Neural progenitor cell (in vitro differentiated cells): ENCODE results near the gene TNIP2.

ENCODE experiments used
- CTCF ChIP-seq: fragments of 200-600 bp; sonication (generic); IDR thresholded peaks from 2 replicates; pipeline ENCODE4 v1.5.1; 2017; ENCODE audit warnings: antibody characterized with exemption, mild to moderate bottlenecking
- EZH2 ChIP-seq: fragments of 200-600 bp; sonication (generic); IDR thresholded peaks from 2 replicates; pipeline ENCODE4 v1.6.1; 2017; ENCODE audit warnings: antibody characterized with exemption, mild to moderate bottlenecking, moderate library complexity

- TF ChIP-seq CTCF, result no peak
- no peak for TF ChIP-seq EZH2
Observed at GRCh38 chr4:2763511-2763967, 7.4 kb upstream of the TNIP2 start.
